GM12874 (cell line): ENCODE measurements around the gene RRP8.

Source experiments
- TF ChIP-seq, protein P1 (sequence below): IDR thresholded peaks from 2 replicates; pipeline ENCODE4 v1.5.1; 2011; ENCODE audit warnings: low read depth, mild to moderate bottlenecking, control low read depth, low read length, moderate library complexity; ENCODE audit not compliant: insufficient read depth

RRP8 gene

DNA sequence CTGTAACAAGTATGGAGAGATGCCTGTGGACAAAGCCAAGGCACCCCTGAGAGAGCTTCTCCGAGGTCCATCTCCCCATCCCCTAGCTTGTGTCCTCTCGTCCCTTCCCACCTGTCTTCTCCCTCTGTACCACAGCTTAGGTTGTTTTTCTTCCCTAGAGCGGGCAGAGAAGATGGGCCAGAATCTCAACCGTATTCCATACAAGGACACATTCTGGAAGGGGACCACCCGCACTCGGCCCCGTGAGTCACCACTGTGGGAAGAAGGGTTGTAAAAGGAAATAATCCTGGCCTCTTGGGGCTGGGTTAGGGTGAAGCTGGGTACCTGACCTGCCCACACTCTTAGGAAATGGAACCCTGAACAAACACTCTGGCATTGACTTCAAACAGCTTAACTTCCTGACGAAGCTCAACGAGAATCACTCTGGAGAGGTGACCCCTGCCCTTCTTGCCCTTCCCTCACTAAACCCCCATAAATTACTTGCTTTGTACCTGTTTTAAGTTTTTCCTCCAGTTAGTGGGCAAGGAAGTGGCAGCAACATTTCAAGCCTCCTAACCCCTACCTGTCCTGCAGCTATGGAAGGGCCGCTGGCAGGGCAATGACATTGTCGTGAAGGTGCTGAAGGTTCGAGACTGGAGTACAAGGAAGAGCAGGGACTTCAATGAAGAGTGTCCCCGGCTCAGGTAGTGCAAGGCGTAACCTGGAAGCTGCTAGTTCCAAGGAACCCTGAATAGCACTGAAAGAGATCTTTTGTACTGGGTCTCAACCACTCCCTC lies 5.5 kb upstream of the RRP8 start:
- TF ChIP-seq, protein P1, sequence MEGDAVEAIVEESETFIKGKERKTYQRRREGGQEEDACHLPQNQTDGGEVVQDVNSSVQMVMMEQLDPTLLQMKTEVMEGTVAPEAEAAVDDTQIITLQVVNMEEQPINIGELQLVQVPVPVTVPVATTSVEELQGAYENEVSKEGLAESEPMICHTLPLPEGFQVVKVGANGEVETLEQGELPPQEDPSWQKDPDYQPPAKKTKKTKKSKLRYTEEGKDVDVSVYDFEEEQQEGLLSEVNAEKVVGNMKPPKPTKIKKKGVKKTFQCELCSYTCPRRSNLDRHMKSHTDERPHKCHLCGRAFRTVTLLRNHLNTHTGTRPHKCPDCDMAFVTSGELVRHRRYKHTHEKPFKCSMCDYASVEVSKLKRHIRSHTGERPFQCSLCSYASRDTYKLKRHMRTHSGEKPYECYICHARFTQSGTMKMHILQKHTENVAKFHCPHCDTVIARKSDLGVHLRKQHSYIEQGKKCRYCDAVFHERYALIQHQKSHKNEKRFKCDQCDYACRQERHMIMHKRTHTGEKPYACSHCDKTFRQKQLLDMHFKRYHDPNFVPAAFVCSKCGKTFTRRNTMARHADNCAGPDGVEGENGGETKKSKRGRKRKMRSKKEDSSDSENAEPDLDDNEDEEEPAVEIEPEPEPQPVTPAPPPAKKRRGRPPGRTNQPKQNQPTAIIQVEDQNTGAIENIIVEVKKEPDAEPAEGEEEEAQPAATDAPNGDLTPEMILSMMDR: no peak

DNA sequence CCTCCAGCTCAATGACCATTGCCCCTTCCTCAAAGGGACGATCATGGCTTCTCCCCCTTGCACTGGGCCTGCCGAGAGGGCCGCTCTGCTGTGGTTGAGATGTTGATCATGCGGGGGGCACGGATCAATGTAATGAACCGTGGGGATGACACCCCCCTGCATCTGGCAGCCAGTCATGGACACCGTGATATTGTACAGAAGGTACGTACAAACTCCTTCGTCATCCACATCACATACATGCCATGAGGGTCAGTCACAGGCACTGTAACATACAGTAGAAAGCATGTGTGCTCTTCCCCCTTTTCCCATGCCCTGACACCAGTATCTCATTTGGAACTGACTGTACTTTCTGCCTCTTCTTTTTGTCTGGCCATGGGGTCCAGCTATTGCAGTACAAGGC lies 4.6 kb upstream of the RRP8 start:
- TF ChIP-seq, protein P1: no peak

DNA sequence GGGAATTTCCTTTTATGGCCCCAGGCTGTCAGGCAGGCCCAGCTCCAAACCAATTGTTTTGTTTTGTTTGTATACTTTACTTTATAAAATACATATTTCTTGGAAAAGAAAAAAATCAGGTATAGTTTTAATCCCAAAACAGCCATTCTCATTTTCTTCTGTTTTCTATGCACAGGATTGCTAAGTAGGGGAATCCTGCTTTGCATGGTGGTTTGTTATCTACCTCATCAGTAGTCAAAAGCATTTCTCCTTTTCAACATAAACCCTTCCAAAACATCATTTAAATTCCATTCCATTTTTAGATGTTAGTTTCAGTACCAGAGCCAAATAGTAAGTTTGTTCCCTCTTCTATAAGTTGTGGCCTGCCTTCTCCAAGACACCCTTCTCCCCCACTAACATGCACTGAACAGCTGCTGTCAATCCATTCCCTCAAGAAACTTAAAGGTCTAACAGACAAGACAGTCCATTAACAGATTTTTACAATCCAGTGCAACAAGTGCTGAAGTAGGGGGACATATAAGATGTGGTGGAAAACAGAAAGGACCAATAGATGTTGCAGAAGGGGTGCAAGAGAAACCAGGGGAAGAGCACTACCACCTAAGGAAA lies 3.9 kb upstream of the RRP8 start:
- TF ChIP-seq, protein P1: no peak

DNA sequence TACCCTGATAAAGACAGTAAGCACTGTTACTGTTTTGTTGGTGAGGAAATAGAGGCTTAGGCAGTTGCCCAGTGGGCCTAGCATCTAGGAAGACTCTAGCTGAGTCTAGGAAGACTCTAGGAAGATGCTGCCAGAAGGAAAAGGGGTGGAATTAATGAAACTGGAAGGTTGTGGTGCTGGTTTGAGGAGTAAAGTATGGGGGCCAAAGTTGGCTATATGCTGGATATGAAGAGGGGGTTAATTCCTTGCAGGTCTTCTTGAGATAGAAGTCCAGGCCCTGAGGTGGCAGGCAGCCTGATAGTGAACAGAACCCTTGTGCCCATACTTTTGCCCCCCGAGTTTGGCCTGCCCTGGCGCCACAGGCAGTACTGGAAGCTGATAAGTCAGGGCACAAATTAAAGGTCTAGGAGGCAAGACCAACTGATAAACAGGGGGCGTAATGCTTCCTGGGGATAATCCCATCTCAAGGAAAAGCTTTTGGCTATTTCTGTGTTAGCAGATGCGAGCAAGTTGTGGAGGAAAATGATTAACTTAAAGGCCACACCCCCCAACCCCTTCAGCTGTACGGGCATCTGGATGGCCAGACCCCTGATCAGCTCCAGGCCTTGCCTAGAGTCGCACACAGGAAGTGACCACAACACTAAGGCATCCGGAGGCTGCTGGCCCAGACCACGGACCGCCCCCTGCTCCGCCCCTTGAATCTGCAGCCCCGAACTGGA lies 3.2 kb upstream of the RRP8 start:
- TF ChIP-seq, protein P1: no peak

DNA sequence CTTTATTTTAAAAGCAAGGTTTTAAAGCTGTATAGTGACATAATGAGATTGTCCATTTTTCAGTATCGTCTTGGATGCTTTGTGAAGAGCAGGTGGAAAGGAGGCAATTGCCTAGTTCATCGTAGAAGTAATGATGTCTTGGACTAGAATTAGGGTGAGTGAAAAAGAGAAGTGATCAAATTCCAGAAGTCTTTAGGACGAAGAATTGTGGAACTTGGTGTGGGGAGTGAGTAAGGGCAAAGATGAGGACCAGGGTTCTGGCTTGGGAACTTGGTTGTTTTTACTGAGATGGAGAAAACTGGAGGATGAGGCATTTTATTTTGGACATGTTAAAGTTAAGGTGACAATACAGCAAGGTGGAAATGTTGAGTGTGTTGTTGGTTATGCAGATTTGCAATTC lies 1.4 kb upstream of the RRP8 start:
- TF ChIP-seq, protein P1: no peak

DNA sequence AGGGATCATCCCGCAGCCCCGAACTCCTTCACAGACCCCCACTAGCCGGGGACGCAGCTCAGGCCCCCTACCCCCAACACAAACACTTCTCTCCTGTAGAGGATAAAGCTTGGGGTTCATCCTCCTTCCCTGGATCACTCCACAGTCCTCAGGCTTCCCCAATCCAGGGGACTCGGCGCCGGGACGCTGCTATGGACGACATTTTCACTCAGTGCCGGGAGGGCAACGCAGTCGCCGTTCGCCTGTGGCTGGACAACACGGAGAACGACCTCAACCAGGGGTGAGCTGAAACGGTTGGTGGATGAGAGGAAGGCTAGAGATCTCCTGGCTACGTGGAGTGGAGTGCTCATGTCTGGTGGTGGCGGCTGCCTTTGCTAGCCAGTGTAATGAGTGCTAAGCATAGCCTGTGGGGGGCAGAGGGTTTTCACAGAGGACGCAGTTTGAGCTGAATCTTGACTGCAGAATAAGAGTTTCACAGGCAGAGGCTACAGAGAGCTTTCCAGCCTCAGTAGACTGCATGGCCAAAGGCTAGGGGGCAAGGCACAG lies 738 bp upstream of the RRP8 start:
- TF ChIP-seq, protein P1: no peak

DNA sequence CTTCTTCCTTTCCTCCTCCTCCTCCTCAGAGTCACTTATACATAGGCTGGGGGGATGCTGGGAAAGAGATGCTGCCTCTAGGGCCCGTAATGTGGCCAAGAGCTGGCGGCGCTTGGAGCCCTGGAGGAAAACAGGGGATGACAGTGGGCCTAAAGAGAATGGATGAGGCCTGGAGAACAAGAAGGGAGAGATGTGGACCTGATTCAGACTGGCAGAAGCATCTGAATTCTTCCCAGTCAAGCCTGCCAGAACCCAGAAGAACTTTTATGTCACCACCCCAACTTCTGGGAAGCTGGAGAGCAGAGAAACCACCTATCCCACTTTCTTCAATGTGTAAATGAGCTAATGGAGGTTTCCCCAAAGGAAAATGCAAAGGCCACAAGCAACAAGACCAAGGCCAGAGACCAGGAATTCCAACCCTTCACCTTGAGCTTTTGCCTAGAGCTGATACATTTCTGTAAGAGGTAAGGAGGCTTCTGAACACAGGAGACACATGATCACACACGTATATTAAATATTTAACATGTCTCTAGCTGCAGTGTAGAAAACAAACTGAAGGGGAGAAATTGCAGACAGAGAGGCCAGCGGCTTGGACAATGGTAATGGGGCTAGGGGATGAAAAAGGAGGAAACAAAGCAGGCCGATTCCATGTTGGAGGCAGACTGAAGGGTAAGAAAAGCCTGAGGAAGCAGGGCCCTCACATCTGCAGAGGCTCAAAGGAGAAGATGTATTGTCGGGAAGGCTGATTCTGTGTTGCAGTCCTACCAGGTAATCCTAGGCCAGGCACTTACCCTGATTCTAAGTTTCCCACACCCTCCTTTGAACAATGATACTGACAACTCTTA lies 1.1 kb downstream of the RRP8 start:
- TF ChIP-seq, protein P1: no peak
